PC-3 (cell line): ENCODE measurements around the gene AJAP1. TPM values are rescaled to one million over a fixed set of nuclear protein-coding genes. Genes with fewer than 3 reads are reported as not detected.

Experiments used
- ATAC-seq: fragments of 200-7000 bp; cut with Tn5 transposase; 2 replicates; pipeline ENCODE4 v1.9.1; 2020; ENCODE audit warnings: mild to moderate bottlenecking, moderate library complexity
- BruUV-seq: library from RNA; stranded (reverse); fragments of 400-500 nt; replicated peaks from 2 replicates; lab custom pipeline; 2021; lab: Mats Ljungman, UMichigan
- CTCF ChIA-PET: fragments of 300-600 bp; sonication (Branson Sonifier 250); formaldehyde crosslinking; loops from one replicate; lab custom pipeline; 2022; ENCODE audit warnings: antibody characterized with exemption; lab: Charles Lee
- POLR2A ChIA-PET: fragments of 300-600 bp; sonication (Branson Sonifier 250); formaldehyde crosslinking; loops from one replicate; lab custom pipeline; 2022; ENCODE audit warnings: antibody characterized with exemption; ENCODE audit not compliant: unreplicated experiment; lab: Charles Lee
- DNase-seq: peaks from one replicate; pipeline ENCODE4 v3.0.0-alpha.2; 2015
- H2AFZ ChIP-seq: fragments of 300-600 bp; sonication (generic); 2 replicates; pipeline ENCODE4 v1.6.0; 2016; ENCODE audit warnings: antibody characterized with exemption, low read length
- H3F3A ChIP-seq: fragments of 300-600 bp; sonication (generic); one replicate; pipeline ENCODE4 v1.6.0; 2017; ENCODE audit warnings: antibody characterized with exemption, low read length, control low read depth, mild to moderate bottlenecking; ENCODE audit not compliant: unreplicated experiment
- H3K27ac ChIP-seq: fragments of 300-600 bp; sonication (generic); 2 replicates; pipeline ENCODE4 v1.5.1; 2016; ENCODE audit warnings: mild to moderate bottlenecking, low read length
- H3K27me3 ChIP-seq: fragments of 300-600 bp; sonication (generic); 2 replicates; pipeline ENCODE4 v1.6.1; 2016; ENCODE audit warnings: low read length, mixed read lengths
- H3K36me3 ChIP-seq: fragments of 300-600 bp; sonication (generic); 2 replicates; pipeline ENCODE4 v1.6.1; 2016; ENCODE audit warnings: low read depth, mixed run types, low read length, mixed read lengths
- H3K4me1 ChIP-seq: fragments of 300-600 bp; sonication (generic); 2 replicates; pipeline ENCODE4 v1.5.1; 2016; ENCODE audit warnings: low read length; ENCODE audit not compliant: insufficient read depth
- H3K4me2 ChIP-seq: fragments of 300-600 bp; sonication (generic); 2 replicates; pipeline ENCODE4 v1.6.0; 2016; ENCODE audit warnings: low read length
- H3K4me3 ChIP-seq: fragments of 300-600 bp; sonication (generic); 2 replicates; pipeline ENCODE4 v1.5.1; 2016; ENCODE audit warnings: mild to moderate bottlenecking, low read length, mixed read lengths
- H3K79me2 ChIP-seq: fragments of 300-600 bp; sonication (generic); 2 replicates; pipeline ENCODE4 v1.6.1; 2017; ENCODE audit warnings: low read length, mixed read lengths
- H3K9ac ChIP-seq: fragments of 300-600 bp; sonication (generic); 2 replicates; pipeline ENCODE4 v1.6.0; 2016; ENCODE audit warnings: mild to moderate bottlenecking, low read length
- H3K9me2 ChIP-seq: fragments of 300-600 bp; sonication (generic); replicated peaks from 2 replicates; pipeline ENCODE4 v1.6.1; 2016; ENCODE audit warnings: mixed run types, low read length, mixed read lengths
- H3K9me3 ChIP-seq: fragments of 300-600 bp; sonication (generic); 2 replicates; pipeline ENCODE4 v1.6.1; 2016; ENCODE audit warnings: low read length, mixed read lengths
- H4K20me1 ChIP-seq: fragments of 300-600 bp; sonication (generic); 2 replicates; pipeline ENCODE4 v1.6.1; 2016; ENCODE audit warnings: low read length, mixed read lengths
- EZH2 ChIP-seq: fragments of 300-600 bp; sonication (generic); IDR thresholded peaks from one replicate; pipeline ENCODE4 v1.6.1; 2017; ENCODE audit warnings: antibody characterized with exemption, mild to moderate bottlenecking, low read length; ENCODE audit not compliant: unreplicated experiment
- EZH2phosphoT487 ChIP-seq: fragments of 300-600 bp; sonication (generic); IDR thresholded peaks from 2 replicates; pipeline ENCODE4 v1.6.1; 2018; ENCODE audit warnings: mild to moderate bottlenecking, antibody characterized with exemption, low read length, borderline replicate concordance
- intact Hi-C: fragments of 100-400 bp; cut with micrococcal nuclease; formaldehyde crosslinking; loops from 2 replicates; pipeline ENCODE4 v1.9.0; 2023
- total RNA-seq: library from RNA; depleted of rRNA; stranded (reverse); fragments of >200 nt; gene quantifications from 2 replicates; pipeline ENCODE4 v1.2.3, GENCODE V29; 2014
- TF ChIP-seq, protein P1 (sequence below): fragments of 300-600 bp; sonication (generic); conservative IDR thresholded peaks from 2 replicates; pipeline ENCODE4 v1.5.1; 2017; ENCODE audit warnings: antibody characterized with exemption, low read depth, mild to moderate bottlenecking, low read length

Gene AJAP1
- total RNA-seq, 1 experiment from 2014 or later = not detected

DNA sequence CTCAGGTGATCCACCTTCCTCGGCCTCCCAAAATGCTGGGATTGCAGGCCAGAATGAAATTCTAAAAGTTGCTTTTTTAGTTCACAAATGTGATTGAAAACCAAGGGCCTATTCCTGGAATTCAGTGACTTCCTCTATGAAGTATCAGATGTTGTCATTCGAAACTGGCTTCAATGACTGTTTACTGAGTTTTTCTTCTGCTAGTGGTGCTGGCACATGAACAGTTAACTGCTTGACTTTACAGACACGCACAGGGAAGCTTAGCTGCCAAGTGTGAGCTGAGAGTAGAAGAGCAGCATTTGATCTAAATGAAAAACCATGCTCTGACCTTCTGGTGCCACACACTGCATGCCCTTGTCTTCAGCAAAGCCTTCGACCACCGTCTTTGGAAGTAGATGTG is 32.8 kb upstream of the AJAP1 start:
- Histone ChIP-seq H4K20me1 (no peaks in the 10 kb centered on the region), H3K27me3 (peaks cover 38% of the 10 kb centered on the region), H3K4me1 (no peaks in the 10 kb centered on the region), H3K9ac (no peak overlapping the region), H3K27ac (no peak overlapping the region), H3K4me3 (no peak overlapping the region), H3K79me2 (no peaks in the 10 kb centered on the region), H3K9me2 (no peaks in the 10 kb centered on the region), H3K9me3 (no peaks in the 10 kb centered on the region), H2AFZ (no peak overlapping the region), H3K4me2 (no peak overlapping the region), H3F3A (no peaks in the 10 kb centered on the region), H3K36me3 (no peaks in the 10 kb centered on the region)
- ChIA-PET POLR2A (no interaction called here), CTCF (no interaction called here)
- intact Hi-C loops = no loop called here
- no peak for DNase-seq
- no TSS peak for BruUV-seq
- TF ChIP-seq, protein P1, sequence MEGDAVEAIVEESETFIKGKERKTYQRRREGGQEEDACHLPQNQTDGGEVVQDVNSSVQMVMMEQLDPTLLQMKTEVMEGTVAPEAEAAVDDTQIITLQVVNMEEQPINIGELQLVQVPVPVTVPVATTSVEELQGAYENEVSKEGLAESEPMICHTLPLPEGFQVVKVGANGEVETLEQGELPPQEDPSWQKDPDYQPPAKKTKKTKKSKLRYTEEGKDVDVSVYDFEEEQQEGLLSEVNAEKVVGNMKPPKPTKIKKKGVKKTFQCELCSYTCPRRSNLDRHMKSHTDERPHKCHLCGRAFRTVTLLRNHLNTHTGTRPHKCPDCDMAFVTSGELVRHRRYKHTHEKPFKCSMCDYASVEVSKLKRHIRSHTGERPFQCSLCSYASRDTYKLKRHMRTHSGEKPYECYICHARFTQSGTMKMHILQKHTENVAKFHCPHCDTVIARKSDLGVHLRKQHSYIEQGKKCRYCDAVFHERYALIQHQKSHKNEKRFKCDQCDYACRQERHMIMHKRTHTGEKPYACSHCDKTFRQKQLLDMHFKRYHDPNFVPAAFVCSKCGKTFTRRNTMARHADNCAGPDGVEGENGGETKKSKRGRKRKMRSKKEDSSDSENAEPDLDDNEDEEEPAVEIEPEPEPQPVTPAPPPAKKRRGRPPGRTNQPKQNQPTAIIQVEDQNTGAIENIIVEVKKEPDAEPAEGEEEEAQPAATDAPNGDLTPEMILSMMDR = no peak
- TF ChIP-seq EZH2phosphoT487 (no peak), EZH2 (no peak)
- no peak for ATAC-seq

DNA sequence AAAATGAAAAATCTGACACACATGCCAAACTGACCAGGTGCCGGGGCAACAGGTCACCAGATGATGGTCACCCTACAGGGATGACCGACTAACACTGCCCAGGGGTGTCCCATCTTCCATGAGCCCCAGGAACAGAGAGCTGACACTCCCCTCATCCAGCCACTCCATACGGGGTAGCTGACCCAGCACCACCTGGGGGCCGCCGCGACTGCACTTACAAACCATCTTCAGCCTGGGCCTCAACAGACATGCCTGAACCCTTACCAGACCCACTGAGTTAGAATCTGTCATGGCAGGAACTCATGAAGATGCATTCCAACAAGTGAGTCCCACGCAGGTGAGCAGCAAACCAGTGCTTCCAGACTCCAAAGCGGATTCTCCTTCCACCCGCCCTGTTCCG is 31.6 kb upstream of the AJAP1 start:
- no peaks in the 10 kb centered on the region for H3F3A ChIP-seq
- H2AFZ ChIP-seq = no peak overlapping the region
- H3K4me1 ChIP-seq = no peaks in the 10 kb centered on the region
- H3K4me2 ChIP-seq = no peak overlapping the region
- no peak for ATAC-seq
- H3K27ac ChIP-seq = no peak overlapping the region
- CTCF ChIA-PET = no interaction called here
- TF ChIP-seq EZH2 (no peak), EZH2phosphoT487 (no peak)
- TF ChIP-seq, protein P1 = no peak
- H4K20me1 ChIP-seq = no peaks in the 10 kb centered on the region
- no TSS peak for BruUV-seq
- POLR2A ChIA-PET = no interaction called here
- H3K36me3 ChIP-seq = no peaks in the 10 kb centered on the region
- H3K79me2 ChIP-seq = no peaks in the 10 kb centered on the region
- intact Hi-C loops = no loop called here
- no peaks in the 10 kb centered on the region for H3K9me2 ChIP-seq
- no peak overlapping the region for H3K9ac ChIP-seq
- H3K4me3 ChIP-seq = no peak overlapping the region
- H3K27me3 ChIP-seq = peaks cover 50% of the 10 kb centered on the region
- DNase-seq = no peak
- H3K9me3 ChIP-seq = no peaks in the 10 kb centered on the region

DNA sequence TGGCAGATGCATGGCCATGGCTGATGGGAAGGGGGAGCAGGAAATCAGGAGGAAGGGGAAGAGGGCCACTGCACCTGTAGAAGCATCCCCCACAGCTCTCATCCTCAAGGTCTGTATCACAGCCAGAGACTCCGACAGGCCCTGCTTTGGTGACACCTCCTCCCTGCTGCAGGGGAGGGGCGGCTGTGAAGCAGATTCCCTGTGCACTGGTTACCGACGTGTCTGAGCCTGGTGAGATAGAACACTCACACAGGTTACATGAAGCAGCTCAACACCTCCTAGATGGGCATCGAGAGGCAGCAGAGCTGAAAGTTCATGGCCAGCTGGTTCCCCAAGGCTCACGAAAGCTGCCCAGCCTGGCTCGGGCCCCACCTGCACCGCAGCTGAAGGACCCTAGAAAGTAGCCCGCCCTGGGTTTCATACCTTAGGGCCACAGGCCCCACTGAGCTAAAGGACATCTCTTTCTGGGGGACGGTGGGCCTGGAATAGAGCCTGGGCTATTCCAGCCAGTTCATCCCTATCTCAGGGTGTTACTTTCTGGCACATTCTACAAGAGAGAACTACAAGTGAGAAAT is 30.2 kb upstream of the AJAP1 start:
- no peaks in the 10 kb centered on the region for H3K4me1 ChIP-seq
- no peaks in the 10 kb centered on the region for H4K20me1 ChIP-seq
- no peak for TF ChIP-seq EZH2
- no peak for TF ChIP-seq EZH2phosphoT487
- TF ChIP-seq, protein P1 = no peak
- intact Hi-C loops = no loop called here
- no peaks in the 10 kb centered on the region for H3K9me2 ChIP-seq
- DNase-seq (no peak), ATAC-seq (no peak)
- ChIA-PET CTCF (no interaction called here), POLR2A (no interaction called here)
- H3K9ac ChIP-seq = no peak overlapping the region
- H3K79me2 ChIP-seq = no peaks in the 10 kb centered on the region
- H3K4me2 ChIP-seq = no peak overlapping the region
- H3K27me3 ChIP-seq = peaks cover 54% of the 10 kb centered on the region
- no TSS peak for BruUV-seq
- no peaks in the 10 kb centered on the region for H3K9me3 ChIP-seq
- H3K27ac ChIP-seq = no peak overlapping the region
- no peaks in the 10 kb centered on the region for H3F3A ChIP-seq
- no peaks in the 10 kb centered on the region for H3K36me3 ChIP-seq
- no peak overlapping the region for H3K4me3 ChIP-seq
- H2AFZ ChIP-seq = no peak overlapping the region
